HuH-7.5 (cell line): ENCODE data around the gene FOXI2.

Experiments used
- DNase-seq: peaks from one replicate; pipeline ENCODE4 v3.0.0; 2011; ENCODE audit warnings: low spot score

FOXI2 gene

DNA sequence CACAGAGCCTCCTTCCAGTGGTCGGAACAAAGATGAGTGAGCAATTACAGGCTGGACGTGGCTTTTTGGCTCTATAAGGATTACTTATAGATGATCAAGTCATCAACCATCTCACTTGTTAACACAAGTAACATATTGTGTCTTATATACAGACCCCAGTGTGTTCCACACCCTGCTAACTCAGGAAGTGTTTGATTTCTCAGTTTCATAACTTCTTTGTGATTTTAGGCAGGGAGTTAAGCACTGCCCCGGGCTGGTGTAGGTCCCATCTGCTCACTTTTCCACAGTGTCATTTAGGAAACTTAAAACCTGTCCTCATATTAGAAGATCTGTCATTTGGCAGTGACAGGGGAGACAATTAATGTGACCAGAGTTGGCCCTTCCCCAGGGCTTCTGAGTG is 6.2 kb downstream of the FOXI2 start:
- DNase-seq = no peak

- DNase-seq = no peak
These were observed 8.0 kb downstream of the FOXI2 start for GRCh38 chr10:127744956-127745355.

DNA sequence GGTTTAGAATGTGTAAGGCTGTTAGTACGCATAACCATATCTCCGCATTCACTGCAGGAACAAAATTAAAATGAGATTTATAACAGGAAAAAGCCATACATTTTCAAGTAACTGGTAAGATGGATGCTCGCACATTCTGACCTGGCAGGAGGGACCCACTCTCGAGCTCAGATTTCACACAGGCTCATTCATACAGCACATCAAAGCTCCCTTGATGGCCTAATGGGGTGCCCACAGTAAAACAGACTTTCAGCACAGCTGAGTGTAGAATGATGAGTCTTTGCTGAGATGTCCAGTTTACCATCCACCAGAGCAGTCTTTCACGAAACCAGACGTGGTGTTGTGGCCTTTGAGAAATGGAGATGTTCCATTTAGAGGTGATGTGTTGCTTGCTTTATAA is 8.9 kb downstream of the FOXI2 start:
- DNase-seq = no peak

GRCh38 chr10:127755753-127756152 is 18.8 kb downstream of the FOXI2 start:
- no peak for DNase-seq

GRCh38 chr10:127756264-127756663 is 19.3 kb downstream of the FOXI2 start:
- DNase-seq = no peak

DNA sequence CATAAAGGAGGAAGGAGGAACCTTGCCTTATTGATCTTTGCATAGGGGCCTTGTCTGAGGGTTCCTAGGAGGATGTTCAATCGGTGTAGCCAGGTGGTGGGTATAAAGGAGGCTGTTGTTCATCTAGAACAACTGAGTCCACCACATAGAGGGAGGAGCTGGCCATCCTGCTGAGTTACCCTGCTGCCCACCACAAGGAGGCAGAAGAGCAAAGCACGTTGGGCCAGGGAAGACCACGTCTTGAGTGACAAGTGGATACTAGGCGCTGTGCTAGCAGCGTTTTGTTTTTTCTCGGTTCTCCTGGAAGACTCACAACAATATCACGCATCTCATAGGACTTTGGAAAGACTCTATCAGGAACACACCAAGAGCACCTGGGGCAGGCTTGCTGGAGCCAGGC is 20.0 kb downstream of the FOXI2 start:
- no peak for DNase-seq

- no peak for DNase-seq
These were observed 22.3 kb downstream of the FOXI2 start for GRCh38 chr10:127759276-127759675.

DNA sequence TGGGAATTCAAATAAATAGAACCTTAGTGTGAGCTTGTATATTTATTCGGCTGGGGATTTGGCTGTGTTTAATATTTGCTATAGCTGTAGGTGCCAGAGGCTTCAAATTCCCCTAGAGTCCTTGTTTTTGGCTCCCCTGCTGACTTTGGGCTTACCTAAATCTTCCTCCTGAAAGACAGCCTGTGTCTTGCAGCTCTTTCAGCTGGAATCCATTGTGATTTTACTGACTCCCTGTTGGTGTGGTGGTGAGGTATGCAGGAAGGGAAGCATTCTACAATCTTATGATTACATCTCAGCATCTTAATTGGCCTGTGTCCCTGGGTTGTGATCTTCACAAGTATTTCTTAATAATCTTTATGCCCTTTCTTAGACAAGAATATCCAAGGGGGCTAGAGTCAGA is 25.9 kb downstream of the FOXI2 start:
- no peak for DNase-seq

DNA sequence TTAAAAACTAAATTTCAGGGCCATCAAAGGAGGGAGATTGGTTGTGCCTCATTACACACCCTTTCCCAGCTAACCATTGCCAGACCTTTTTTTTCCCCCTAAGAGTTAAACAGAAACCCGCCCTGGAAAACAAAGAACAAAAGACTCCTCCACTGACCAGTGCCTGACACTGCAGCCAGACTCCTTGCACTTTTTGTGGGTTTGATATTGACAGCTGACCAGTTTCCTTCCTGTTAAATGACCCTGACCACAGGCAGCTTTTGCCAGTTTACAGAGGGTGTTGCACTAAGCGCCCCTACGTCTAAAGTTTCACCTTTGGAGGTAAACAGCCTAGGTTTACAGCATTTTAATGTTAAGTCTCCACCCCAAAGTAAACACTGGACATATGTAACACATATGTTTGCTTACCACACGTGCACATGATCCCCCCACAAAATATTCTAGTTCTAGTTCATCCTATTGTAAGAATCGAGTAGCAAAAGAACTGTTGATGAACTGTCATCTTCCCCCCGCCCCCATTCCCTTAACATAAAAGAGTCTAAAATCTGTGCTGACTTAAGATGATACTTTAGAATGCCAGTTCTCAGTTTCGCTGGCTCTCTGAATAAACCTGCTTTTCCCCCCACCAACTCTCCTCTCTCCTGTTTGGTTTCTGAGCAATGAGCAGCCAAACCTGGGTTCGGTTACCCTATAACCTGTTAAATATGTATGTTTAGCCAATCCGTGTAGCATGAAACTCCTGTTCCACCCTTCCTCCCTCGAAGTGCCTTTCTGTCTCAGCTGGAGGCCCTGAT is 38.0 kb downstream of the FOXI2 start:
- no peak for DNase-seq

DNA sequence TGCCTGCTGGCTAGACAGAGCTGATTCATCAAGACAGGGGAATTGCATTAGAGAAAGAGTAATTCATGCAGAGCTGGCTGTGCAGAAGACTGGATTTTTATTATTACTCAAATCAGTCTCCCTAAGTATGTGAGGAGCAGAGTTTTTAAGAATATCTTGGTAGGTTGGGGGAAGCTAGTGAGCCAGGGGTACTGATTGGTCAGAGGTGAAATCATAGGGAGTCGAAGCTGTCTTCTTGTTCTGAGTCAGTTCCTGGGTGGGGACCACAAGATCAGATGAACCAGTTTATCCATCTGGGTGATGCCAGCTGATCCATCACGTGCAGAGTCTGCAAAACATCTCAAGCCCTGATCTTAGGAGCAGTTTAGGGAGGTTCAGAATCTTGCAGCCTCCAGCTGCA is 39.8 kb downstream of the FOXI2 start:
- DNase-seq = no peak

DNA sequence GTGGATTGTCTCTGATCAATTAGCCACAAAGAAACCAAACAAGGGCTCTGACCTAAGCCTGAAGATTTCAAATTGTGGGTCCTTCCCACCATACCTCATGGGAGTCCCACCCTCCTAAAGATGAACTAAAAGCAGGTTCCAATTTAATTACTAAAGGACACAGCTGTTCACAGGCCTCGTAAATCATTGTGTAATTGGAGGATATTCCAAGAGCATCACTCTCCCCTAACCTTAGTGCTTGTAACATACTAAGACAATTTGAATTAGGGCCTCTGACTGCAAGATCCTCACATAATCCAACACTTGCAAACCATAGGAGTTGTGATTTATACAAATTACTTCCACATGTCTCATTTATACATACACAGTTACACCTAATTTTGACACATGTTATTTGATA is 44.4 kb downstream of the FOXI2 start:
- DNase-seq = no peak

DNA sequence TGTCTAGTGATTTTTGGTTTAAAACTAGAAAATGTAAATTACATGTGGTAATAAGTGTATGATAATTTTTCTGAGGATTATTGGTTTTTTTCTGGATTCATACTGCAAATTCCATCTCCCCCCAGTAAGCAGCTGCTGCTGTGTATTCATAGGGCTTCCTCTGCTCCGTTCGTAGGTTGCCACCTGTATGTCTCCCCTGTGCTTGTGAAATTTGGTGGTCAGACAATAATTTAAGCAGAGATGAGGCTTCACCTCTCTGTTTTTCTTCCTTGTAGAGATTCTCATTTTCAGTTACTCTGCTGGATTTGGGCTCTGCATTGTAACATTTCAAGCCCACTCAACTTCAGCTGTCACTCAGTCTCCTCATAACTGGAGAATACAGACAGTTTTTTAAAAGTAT is 50.9 kb downstream of the FOXI2 start:
- no peak for DNase-seq

DNA sequence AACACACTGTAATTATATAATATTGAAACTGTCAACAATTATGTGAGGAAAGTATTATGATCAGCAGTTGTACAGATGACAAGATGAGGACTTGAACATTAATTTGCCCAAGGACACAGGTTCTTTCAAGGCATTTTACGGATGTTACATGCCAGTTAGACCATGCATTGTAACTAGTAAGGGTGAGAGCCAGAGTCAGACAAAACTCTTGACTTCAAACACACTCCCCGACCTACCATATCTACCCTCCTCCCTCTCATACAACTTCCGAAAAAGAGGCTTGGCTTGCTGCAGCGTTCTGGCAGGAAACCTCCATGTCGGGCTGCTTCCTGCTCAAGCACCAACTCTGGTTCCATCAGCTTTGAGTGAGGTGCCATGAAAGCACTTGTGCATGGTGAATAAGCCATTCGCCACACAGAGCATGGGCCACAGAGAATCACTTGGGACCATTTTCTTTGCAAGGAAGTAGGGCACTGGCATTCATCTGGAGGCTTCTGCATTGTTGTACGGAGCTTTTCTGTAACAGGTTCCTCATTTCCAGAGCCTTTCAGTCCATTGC is 53.2 kb downstream of the FOXI2 start:
- DNase-seq = no peak
